Right lobe of liver (tissue), 6 donors: ENCODE results near the gene NRIP3. TPM values are rescaled to one million over a fixed set of nuclear protein-coding genes. Genes with fewer than 3 reads are reported as not detected.
"Not testable (repeated sequence)": the region's sequence is repeated elsewhere in the genome, so short reads cannot be mapped to it uniquely, and the experiment has no call there.

Source experiments
- ATAC-seq, 4 donors: fragments of 200-7000 bp; cut with Tn5 transposase; one replicate each; pipeline ENCODE4 v1.9.1; 2020; ENCODE audit warnings: mild to moderate bottlenecking in 4 of 4, moderate library complexity in 4 of 4
- DNase-seq, 3 donors: peaks; one replicate each; pipeline ENCODE4 v3.0.0-alpha.2; 2020
- H3K27ac ChIP-seq, 3 donors: fragments of 200-600 bp; one replicate each; pipeline ENCODE4 v1.8.0; 2022
- H3K27me3 ChIP-seq, 2 donors: fragments of 200-600 bp; one replicate each; pipeline ENCODE4 v1.8.0; 2022
- H3K36me3 ChIP-seq, 4 donors: fragments of 200-600 bp; sonication (generic) in 1 of 4; one replicate each; pipeline versions ENCODE4 v1.5.1 to v1.8.0; 2017 to 2022; ENCODE audit warnings: control low read depth in 1 of 4
- H3K4me1 ChIP-seq, 4 donors: fragments of 200-600 bp; sonication (generic) in 1 of 4; one replicate each; pipeline versions ENCODE4 v1.5.1 to v1.8.0; 2017 to 2022; ENCODE audit warnings: control low read depth in 1 of 4
- H3K4me3 ChIP-seq, 3 donors: fragments of 200-600 bp; one replicate each; pipeline ENCODE4 v1.8.0; 2022
- H3K9me3 ChIP-seq, 4 donors: fragments of 200-600 bp; sonication (generic) in 1 of 4; one replicate each; pipeline versions ENCODE4 v1.5.1 to v1.8.0; 2017 to 2022; ENCODE audit warnings: control low read depth in 1 of 4
- POLR2A ChIP-seq: fragments of 450-650 bp; IDR thresholded peaks from one replicate; pipeline ENCODE4 v1.6.1; 2017; ENCODE audit warnings: antibody characterized with exemption, mild to moderate bottlenecking
- WGBS: methylation state at CpG from one replicate; pipeline ENCODE4 v1.1.6; 2018; ENCODE audit warnings: low coverage, low lambda C conversion rate; ENCODE audit not compliant: insufficient coverage; ENCODE audit errors: missing lambda C conversion rate; 5-methylcytosine and 5-hydroxymethylcytosine counted together
- intact Hi-C, 2 donors: fragments of 100-400 bp; cut with DNase I; formaldehyde crosslinking; loops; one replicate each; pipeline versions ENCODE4 v1.11.2 to v1.14.1; 2022
- total RNA-seq, 6 experiments: library from RNA; depleted of rRNA in 2 of 6; stranded (reverse); fragments of >200 nt in 2 of 6; fragmentation: NEBNext Ultra II Directional in 3 of 6; extraction: Animal tissue kit (Norgen Biotek cat#: 25700) in 3 of 6; gene quantifications; one replicate each; pipeline versions ENCODE4 v1.1.0 to v1.2.4, GENCODE V29; 2016 to 2023
- TF ChIP-seq, protein P1 (sequence below), 4 donors: fragments of 200-600 bp in 3 of 4; fragments of 450-650 bp in 1 of 4; IDR thresholded peaks; one replicate each; pipeline versions ENCODE4 v1.5.1 to v1.8.0; 2016 to 2022; ENCODE audit warnings: antibody characterized with exemption in 4 of 4, mild to moderate bottlenecking in 2 of 4
- donor health status: DM: no; HTN: yes; CAD: no.
- donor health status: DM: no; HTN: no; CAD: no.
- donor health status: DM: no; HTN: no; CAD: no.
- donor health status: DM: no; HTN: yes; CAD: no.
- donor health status: DM: no; HTN: yes; CAD: no.

NRIP3 gene
- total RNA-seq, 6 experiments from 2014 or later, result 0.31 to 0.84 (median 0.37) TPM; not detected in 2

DNA sequence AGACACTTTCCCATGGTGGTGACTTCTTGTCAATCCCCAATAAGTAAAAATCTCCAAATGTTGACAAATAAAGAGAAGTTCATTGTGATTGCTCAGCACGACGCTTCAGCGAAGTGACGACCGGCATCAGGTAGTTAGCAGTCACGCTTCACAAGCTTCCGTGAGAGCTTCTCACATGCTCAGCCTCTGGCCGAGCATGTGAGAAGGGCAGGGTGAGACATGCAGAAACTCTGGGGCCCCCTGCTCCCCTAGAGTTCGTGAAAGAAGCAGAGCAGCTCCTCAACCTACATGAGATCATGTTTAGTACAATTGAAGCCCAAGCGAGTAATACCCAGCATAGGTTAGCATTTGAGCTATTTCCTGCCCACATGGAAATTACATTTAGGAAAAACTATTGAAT lies 66.6 kb downstream of the NRIP3 start:
- intact Hi-C loops, result no loop called here

DNA sequence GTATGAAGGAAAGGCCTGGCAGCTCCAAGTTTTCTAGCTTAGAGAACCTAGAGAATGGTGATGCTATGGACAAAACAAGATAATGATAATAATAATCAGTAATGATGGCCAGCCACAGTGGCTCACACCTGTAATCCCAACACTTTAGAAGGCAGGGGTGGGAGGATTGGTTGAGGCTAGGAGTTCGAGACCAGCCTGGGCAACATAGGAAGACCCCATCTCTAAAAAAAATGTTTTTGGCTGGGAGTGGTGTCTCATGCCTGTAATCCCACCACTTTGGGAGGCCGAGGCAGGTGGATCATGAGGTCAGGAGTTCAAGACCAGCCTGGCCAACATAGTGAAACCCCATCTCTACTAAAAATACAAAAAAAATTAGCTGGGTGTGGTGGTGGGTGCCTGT lies 68.0 kb downstream of the NRIP3 start:
- intact Hi-C loops, H3K9me3 ChIP-seq, H3K4me3 ChIP-seq, H3K27ac ChIP-seq, ATAC-seq, H3K36me3 ChIP-seq, H3K4me1 ChIP-seq, DNase-seq, H3K27me3 ChIP-seq: not testable (repeated sequence)
- WGBS, result 100% methylated on average over 1 of the region's 2 CpGs

More for the DNA sequence above, 66.6 kb downstream of the NRIP3 start:
- Histone ChIP-seq H3K36me3 (no peaks in the 10 kb centered on the region), H3K4me1 (no peaks in the 10 kb centered on the region), H3K9me3 (no peaks in the 10 kb centered on the region), H3K4me3 (no peak overlapping the region), H3K27me3 (no peaks in the 10 kb centered on the region), H3K27ac (no peak overlapping the region)
- ATAC-seq (no peak), DNase-seq (no peak)
- WGBS, result 89% methylated on average over 9 of the region's 10 CpGs
- no peak for TF ChIP-seq POLR2A
- TF ChIP-seq, protein P1, sequence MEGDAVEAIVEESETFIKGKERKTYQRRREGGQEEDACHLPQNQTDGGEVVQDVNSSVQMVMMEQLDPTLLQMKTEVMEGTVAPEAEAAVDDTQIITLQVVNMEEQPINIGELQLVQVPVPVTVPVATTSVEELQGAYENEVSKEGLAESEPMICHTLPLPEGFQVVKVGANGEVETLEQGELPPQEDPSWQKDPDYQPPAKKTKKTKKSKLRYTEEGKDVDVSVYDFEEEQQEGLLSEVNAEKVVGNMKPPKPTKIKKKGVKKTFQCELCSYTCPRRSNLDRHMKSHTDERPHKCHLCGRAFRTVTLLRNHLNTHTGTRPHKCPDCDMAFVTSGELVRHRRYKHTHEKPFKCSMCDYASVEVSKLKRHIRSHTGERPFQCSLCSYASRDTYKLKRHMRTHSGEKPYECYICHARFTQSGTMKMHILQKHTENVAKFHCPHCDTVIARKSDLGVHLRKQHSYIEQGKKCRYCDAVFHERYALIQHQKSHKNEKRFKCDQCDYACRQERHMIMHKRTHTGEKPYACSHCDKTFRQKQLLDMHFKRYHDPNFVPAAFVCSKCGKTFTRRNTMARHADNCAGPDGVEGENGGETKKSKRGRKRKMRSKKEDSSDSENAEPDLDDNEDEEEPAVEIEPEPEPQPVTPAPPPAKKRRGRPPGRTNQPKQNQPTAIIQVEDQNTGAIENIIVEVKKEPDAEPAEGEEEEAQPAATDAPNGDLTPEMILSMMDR (IDR thresholded peaks at IDR 0.05), result no peak

DNA sequence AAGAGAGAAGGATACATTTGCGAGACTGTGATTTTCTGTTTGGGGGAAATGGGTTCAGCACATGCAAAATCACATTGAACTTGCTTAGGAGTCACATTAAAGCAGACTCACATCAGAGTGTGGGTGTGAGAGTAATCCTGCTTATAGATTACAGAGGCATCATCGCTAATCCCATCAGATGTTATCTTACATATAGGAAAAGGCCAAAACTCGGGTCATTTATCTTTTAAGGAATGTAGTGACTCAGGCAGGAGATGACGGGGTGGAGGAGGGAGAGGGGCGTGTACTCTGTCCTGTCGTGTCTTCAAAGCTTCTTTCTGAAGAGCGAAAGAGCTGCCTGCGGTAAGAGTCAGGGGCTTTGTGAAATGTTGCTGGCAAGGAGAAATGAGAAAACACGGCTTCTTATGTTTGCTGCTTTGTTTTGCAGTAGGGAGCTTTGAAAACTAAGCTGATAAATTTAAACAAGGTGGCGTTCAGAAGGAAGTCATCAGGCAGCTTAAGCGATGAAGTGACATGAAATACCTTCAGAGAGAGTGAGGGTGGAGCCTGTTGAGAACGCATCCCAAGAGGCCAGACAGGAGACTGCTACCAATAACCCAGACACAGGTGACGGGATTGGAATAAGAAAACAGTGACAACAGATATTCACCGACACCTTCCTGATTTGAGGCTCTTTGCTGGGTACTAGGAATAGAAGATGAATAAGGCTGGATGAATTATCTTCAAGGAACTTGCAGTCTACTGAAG lies 68.9 kb downstream of the NRIP3 start:
- ATAC-seq (no peak), DNase-seq (no peak)
- intact Hi-C loops, result no loop called here
- no peak overlapping the region for H3K4me3 ChIP-seq
- 78% methylated on average over 14 of the region's 14 CpGs for WGBS
- H3K9me3 ChIP-seq, result no peaks in the 10 kb centered on the region
- no peak overlapping the region for H3K27ac ChIP-seq
- H3K27me3 ChIP-seq, result no peaks in the 10 kb centered on the region
- TF ChIP-seq POLR2A, result no peak
- TF ChIP-seq, protein P1 (IDR thresholded peaks at IDR 0.05), result no peak
- no peaks in the 10 kb centered on the region for H3K36me3 ChIP-seq
- H3K4me1 ChIP-seq, result no peaks in the 10 kb centered on the region

DNA sequence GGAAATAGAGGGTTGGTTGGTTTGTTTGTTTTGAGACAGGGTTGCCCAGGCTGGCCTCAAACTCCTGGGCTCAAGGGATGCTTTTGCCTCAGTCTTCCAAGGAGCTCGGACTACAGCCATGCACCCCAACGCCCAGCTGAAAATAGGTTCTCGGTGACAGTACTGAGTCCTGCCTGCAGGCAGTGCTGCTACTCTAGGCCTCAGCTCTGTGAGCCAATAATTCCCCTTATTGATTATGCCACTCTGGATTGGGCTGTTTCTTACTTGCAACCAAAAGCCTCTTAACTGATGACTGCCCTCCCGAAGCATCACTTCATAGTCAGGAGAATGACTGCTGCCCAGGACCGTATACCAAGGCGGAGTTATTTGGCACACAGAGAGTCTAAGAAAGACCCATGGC lies 69.9 kb downstream of the NRIP3 start:
- Histone ChIP-seq H3K4me1 (no peaks in the 10 kb centered on the region), H3K4me3 (no peak overlapping the region), H3K27me3 (no peaks in the 10 kb centered on the region), H3K9me3 (no peaks in the 10 kb centered on the region), H3K36me3 (no peaks in the 10 kb centered on the region), H3K27ac (no peak overlapping the region)
- no peak for TF ChIP-seq POLR2A
- TF ChIP-seq, protein P1 (IDR thresholded peaks at IDR 0.05), result no peak
- ATAC-seq, result no peak
- DNase-seq, result no peak
- intact Hi-C loops, result no loop called here
- WGBS, result no CpG with 5 or more reads among the region's 6 CpGs

DNA sequence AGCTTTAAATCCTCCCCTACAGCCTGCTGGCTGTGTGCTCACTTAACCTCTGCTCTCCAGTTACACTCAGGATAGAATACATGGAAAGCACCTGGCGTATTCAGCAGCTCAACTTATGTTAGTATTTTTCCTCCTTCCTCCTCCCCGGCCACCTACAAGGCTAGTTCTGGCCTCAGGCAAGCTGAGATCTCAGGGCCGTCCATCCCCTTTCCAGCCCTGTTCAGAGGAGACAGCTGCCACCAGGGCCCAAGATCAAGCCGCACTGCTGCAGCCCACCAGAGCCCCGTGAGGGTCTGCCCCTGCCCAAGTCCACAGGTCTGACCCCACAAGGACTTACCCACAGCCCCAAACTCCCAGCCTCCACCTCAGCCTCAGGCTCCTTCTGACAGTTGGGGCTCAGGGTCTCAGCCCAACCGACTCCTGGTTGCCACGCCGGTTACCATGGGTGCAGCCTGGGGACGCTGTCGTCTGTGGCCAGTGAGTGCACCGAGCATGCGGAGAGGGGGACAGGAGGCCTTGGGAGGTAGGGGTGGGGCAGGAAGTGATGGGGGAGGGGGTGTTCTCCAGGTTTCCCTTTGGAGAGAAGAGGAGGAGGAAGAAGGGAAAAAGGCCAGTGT lies 71.1 kb downstream of the NRIP3 start, which contains the start of gene C11orf16:
C11orf16 (minus strand) TSS at position 384 of the 617 bp plus-strand sequence. CDS start 639 bp downstream, outside the sequence.
- TF ChIP-seq, protein P1 (IDR thresholded peaks at IDR 0.05), result no peak
- no peak for TF ChIP-seq POLR2A
- Histone ChIP-seq H3K36me3 (no peaks in the 10 kb centered on the region), H3K9me3 (no peaks in the 10 kb centered on the region), H3K4me3 (no peak within 1 kb of the TSS), H3K27ac (no peak within 1 kb of the TSS), H3K4me1 (no peaks in the 10 kb centered on the region), H3K27me3 (no peaks in the 10 kb centered on the region)
- 82% methylated on average over 7 of the region's 12 CpGs for WGBS
- ATAC-seq (peak in 1 of 4 donors; percentile 17), DNase-seq (no peak)
- intact Hi-C loops, result no loop called here
